ENCODE measurements around the gene GNAZ. TPM values are rescaled to one million over a fixed set of nuclear protein-coding genes. Genes with fewer than 3 reads are reported as not detected.

GNAZ gene
- total RNA-seq, 2 experiments from 2014 or later = 0.21 to 0.26 TPM

- Mint-ChIP-seq H3K36me3 (ENCODE audit: low read depth) (no peaks in the 10 kb centered on the region), H3K9me3 (ENCODE audit: insufficient read depth) (no peaks in the 10 kb centered on the region), H3K4me3 (no peak overlapping the region), H3K27ac (no peak overlapping the region), H3K4me1 (ENCODE audit: low read depth) (no peaks in the 10 kb centered on the region), H3K27me3 (ENCODE audit: low read depth) (no peaks in the 10 kb centered on the region)
- no peak for ATAC-seq
- no peak for DNase-seq
- ChIA-PET CTCF (no interaction called here), POLR2A (interaction anchor here (0.6 kb wide), 1 partner anchor 14 kb away, joined by 3 read pairs; the partner anchor contains the start of gene RAB36)
Observed at GRCh38 chr22:23159291-23159630, 88.9 kb downstream of the GNAZ start.

DNA sequence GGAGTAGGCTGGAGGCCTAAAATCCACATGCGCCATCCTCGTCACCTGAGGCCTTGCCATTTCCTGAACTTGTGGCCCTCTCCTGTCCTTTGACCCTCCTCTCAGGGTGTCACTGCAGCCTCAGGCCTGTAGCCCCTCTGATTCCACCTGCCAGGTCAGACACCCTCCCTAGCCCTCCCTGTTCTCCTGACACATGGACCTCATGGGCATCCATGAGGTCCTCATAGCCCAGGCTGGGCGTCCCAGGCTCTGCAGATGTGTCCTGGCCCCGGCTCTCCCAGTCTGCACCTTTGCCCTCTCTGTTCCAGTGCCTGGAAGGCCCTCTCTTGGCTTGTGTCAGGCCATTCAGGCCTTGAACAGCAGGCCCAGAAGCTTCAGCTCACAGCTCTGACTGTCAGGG, 90.7 kb downstream of the GNAZ start:
- Mint-ChIP-seq H3K4me1 (ENCODE audit: low read depth) (no peaks in the 10 kb centered on the region), H3K27ac (no peak overlapping the region), H3K9me3 (ENCODE audit: insufficient read depth) (no peaks in the 10 kb centered on the region), H3K36me3 (ENCODE audit: low read depth) (no peaks in the 10 kb centered on the region), H3K4me3 (no peak overlapping the region), H3K27me3 (ENCODE audit: low read depth) (no peaks in the 10 kb centered on the region)
- no peak for ATAC-seq
- POLR2A ChIA-PET = no interaction called here
- CTCF ChIA-PET = no interaction called here
- DNase-seq = no peak

GRCh38 chr22:23161574-23161973, 91.3 kb downstream of the GNAZ start:
- Mint-ChIP-seq H3K27me3 (ENCODE audit: low read depth) (no peaks in the 10 kb centered on the region), H3K36me3 (ENCODE audit: low read depth) (no peaks in the 10 kb centered on the region), H3K27ac (no peak overlapping the region), H3K9me3 (ENCODE audit: insufficient read depth) (no peaks in the 10 kb centered on the region), H3K4me3 (no peak overlapping the region), H3K4me1 (ENCODE audit: low read depth) (no peaks in the 10 kb centered on the region)
- ChIA-PET CTCF (no interaction called here), POLR2A (no interaction called here)
- no peak for DNase-seq
- no peak for ATAC-seq

DNA sequence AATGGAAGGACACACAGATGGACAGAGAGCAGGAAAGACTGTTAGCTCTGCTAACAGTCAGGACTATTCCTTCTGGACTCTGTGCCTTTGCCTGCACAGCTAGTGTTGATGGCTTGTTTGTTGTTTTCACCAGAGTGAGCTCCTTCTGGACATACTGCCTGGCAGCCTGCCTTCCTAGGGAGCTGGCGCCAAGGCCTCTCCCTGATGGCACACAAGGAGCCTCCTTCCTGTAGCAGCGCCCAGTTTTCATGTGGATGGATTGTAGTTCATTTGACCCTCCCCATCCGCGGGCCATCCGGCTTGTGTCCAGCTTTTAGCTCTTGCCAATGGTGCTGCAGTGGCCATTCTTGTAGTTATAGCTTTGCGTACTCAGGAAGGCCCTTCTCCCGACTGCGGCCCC, 93.3 kb downstream of the GNAZ start:
- CTCF ChIA-PET = interaction anchor here (0.9 to 1.3 kb wide), 5 partner anchors 10 to 391 kb away, joined by 4 to 5 read pairs (median 4); partner anchors contain the start of gene RAB36
- POLR2A ChIA-PET = interaction anchor here (1.2 to 1.4 kb wide), 2 partner anchors 17 to 24 kb away, joined by 3 to 4 read pairs; partner anchors contain the start of gene BCR
- no peak for ATAC-seq
- Mint-ChIP-seq H3K27me3 (ENCODE audit: low read depth) (peaks cover 3% of the 10 kb centered on the region), H3K27ac (no peak overlapping the region), H3K36me3 (ENCODE audit: low read depth) (no peaks in the 10 kb centered on the region), H3K9me3 (ENCODE audit: insufficient read depth) (no peaks in the 10 kb centered on the region), H3K4me3 (no peak overlapping the region), H3K4me1 (ENCODE audit: low read depth) (no peaks in the 10 kb centered on the region)
- no peak for DNase-seq

DNA sequence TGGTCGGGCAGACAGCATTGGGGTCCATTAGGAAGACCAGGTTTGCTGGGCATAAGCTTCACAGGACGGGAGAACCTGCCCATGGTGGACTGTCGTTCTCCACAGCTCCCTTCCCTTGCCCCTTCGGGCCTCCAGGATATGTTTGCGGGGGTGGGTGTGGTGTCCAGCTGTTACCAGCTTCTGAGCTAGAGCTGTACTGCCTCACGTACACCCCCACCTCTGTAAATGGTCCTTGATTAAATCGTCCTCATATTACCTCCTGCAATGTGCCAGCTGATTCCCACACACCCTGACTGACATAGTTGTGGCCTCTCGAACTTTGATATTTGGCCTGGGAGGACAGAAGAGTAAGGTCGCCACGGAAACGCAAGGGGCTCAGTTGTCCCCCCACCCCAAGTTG, 93.8 kb downstream of the GNAZ start:
- Mint-ChIP-seq H3K27me3 (ENCODE audit: low read depth) (peaks cover 3% of the 10 kb centered on the region), H3K4me3 (no peak overlapping the region), H3K9me3 (ENCODE audit: insufficient read depth) (no peaks in the 10 kb centered on the region), H3K27ac (no peak overlapping the region), H3K4me1 (ENCODE audit: low read depth) (no peaks in the 10 kb centered on the region), H3K36me3 (ENCODE audit: low read depth) (no peaks in the 10 kb centered on the region)
- DNase-seq (no peak), ATAC-seq (no peak)
- ChIA-PET CTCF (interaction anchor here (0.9 to 1.3 kb wide), 5 partner anchors 10 to 391 kb away, joined by 4 to 5 read pairs (median 4); partner anchors contain the start of gene RAB36), POLR2A (interaction anchor here (1.2 to 1.4 kb wide), 2 partner anchors 17 to 25 kb away, joined by 3 to 4 read pairs; partner anchors contain the start of gene BCR)

DNA sequence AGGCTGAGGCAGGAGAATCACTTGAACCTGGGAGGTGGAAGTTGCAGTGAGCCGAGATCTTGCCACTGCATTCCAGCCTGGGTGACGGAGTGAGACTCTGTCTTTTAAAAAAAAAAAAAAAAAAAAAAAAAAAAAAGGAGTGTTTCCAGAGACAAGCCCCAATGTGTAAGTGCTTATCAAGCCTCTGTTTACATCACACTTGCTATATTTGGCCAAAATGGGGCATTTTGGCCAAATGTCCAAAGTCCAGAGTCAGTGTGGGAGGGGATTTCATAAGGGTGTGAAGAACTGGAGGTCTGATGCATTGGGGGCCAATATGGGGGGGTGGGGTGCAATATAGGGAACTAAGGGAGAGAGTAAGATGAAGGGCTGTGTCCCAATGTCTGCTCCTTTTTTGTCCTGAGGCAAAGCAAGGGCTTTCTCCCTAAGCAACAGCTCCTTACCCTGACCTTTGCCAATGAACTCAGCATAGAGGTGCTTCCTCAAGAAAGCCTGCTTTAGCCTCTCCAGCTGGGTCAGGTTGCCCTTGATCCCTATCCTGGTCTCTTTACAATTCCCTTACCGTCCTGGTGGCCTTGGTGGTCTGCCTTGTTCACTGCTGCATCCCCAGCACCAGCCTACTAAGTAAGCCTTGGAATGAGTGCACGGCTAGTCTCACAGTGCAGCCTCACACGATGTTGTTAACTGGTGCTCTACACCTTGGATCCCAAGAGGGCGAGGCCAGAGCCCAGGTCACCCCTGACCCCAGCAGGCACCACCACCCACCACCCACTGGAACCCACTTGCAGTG, 95.9 kb downstream of the GNAZ start:
- Mint-ChIP-seq H3K36me3 (ENCODE audit: low read depth) (no peaks in the 10 kb centered on the region), H3K9me3 (ENCODE audit: insufficient read depth) (no peaks in the 10 kb centered on the region), H3K4me1 (ENCODE audit: low read depth) (no peaks in the 10 kb centered on the region), H3K27ac (no peak overlapping the region), H3K4me3 (no peak overlapping the region), H3K27me3 (ENCODE audit: low read depth) (peaks cover 3% of the 10 kb centered on the region)
- DNase-seq (no peak), ATAC-seq (no peak)
- POLR2A ChIA-PET = interaction anchor here (0.5 kb wide), 1 partner anchor 13 kb away, joined by 4 read pairs; no protein-coding TSS in a partner anchor
- CTCF ChIA-PET = interaction anchor here (0.6 kb wide), 1 partner anchor 9 kb away, joined by 3 read pairs; no protein-coding TSS in a partner anchor

DNA sequence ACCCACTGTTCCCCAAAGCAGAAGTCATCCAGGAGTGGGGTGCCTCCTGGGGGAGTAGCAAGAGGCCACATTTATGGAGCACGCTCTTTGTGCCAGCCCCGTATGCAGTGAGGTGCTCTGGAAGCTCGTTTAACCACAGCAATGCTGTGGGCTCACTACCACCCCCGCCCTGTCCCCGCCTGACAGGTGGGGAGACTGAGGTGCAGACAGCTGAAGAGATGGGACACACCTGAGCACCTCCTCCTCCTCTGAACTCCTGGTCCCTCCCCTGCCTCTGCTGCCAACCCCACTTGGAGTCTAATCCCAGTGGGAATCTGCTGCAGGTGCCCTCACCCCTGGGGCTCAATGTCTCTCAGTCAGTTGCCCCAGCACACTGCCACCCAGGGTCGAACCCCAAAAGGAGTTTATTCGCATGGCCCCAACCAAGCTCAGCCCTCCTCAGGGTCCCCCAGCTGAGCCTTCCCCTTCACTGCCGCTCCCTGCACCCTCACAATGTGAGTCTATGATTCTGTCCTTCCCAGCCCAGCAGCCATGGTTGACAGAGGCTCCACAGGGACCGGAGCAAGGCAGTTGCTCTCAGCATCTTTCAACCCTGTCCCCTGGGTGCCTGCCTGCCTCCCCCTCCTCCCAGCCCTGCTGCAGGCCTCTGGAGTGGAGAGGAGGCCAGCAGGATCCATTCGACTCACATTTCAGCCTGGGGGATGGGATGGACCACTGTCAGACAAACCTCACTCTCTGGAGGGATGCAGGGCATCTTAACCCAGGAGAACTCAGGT, 96.7 kb downstream of the GNAZ start:
- no peak overlapping the region for H3K27ac Mint-ChIP-seq
- CTCF ChIA-PET = interaction anchor here (2.1 kb wide), 1 partner anchor 124 kb away, joined by 5 read pairs; no protein-coding TSS in a partner anchor
- H3K4me1 Mint-ChIP-seq (ENCODE audit: low read depth) = no peaks in the 10 kb centered on the region
- no peak overlapping the region for H3K4me3 Mint-ChIP-seq
- DNase-seq (no peak), ATAC-seq (no peak)
- H3K9me3 Mint-ChIP-seq (ENCODE audit: insufficient read depth) = no peaks in the 10 kb centered on the region
- H3K36me3 Mint-ChIP-seq (ENCODE audit: low read depth) = no peaks in the 10 kb centered on the region
- H3K27me3 Mint-ChIP-seq (ENCODE audit: low read depth) = peaks cover 3% of the 10 kb centered on the region
- POLR2A ChIA-PET = interaction anchor here (0.5 kb wide), 1 partner anchor 14 kb away, joined by 4 read pairs; no protein-coding TSS in a partner anchor

DNA sequence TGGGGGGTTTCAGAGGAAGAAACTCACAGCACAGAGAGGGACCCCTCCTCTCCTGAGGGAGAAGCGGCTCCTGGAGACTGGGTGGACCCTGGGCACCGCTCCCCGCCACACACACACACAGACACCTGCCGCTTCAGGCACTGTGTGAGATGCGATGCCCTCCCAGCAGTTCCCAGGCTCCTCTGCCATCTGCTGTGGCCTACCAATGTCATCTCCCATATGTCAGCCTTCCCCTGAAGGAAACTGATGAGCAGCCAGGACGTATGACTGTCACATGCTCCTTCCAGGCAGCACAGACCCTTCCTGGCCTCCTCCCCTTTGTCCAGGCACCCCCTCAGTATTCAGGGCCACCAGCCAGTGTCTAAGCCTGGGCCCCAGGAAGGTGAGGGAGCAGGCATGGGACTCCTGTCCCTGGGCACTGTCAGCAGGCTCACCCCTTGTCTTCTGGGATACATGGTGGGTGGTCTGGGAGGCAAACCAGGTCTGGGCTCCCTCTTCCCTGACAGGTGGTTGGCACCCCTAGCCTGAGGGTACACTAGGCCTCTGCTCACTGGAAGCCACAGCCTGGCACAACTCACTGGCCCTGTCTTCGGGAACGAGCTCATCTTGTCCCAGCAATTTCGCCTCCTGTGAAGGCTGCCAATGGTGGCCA, 98.2 kb downstream of the GNAZ start:
- H3K27me3 Mint-ChIP-seq (ENCODE audit: low read depth) = peaks cover 3% of the 10 kb centered on the region
- H3K36me3 Mint-ChIP-seq (ENCODE audit: low read depth) = no peaks in the 10 kb centered on the region
- ChIA-PET CTCF (interaction anchor here (2.1 kb wide), 1 partner anchor 122 kb away, joined by 5 read pairs; no protein-coding TSS in a partner anchor), POLR2A (no interaction called here)
- ATAC-seq (no peak), DNase-seq (no peak)
- H3K4me3 Mint-ChIP-seq = no peak overlapping the region
- no peaks in the 10 kb centered on the region for H3K9me3 Mint-ChIP-seq (ENCODE audit: insufficient read depth)
- no peaks in the 10 kb centered on the region for H3K4me1 Mint-ChIP-seq (ENCODE audit: low read depth)
- no peak overlapping the region for H3K27ac Mint-ChIP-seq

GRCh38 chr22:23169043-23169406, 98.7 kb downstream of the GNAZ start:
- H3K4me1 Mint-ChIP-seq (ENCODE audit: low read depth) = peaks cover 2% of the 10 kb centered on the region
- ATAC-seq (no peak), DNase-seq (no peak)
- H3K9me3 Mint-ChIP-seq (ENCODE audit: insufficient read depth) = no peaks in the 10 kb centered on the region
- ChIA-PET POLR2A (no interaction called here), CTCF (interaction anchor here (2.1 kb wide), 1 partner anchor 122 kb away, joined by 5 read pairs; no protein-coding TSS in a partner anchor)
- no peak overlapping the region for H3K27ac Mint-ChIP-seq
- peaks cover 3% of the 10 kb centered on the region for H3K27me3 Mint-ChIP-seq (ENCODE audit: low read depth)
- H3K36me3 Mint-ChIP-seq (ENCODE audit: low read depth) = no peaks in the 10 kb centered on the region
- no peak overlapping the region for H3K4me3 Mint-ChIP-seq

All from activated CD8-positive, alpha-beta T cell treated with anti-CD3 and anti-CD28 coated beads, Interleukin-2, amount 10 ng/mL, durations not matched to agents 7 days and 5 days (primary cell).